Endothelial cell of umbilical vein (primary cell): ENCODE data around the gene TUBB4A. TPM values are rescaled to one million over a fixed set of nuclear protein-coding genes. Genes with fewer than 3 reads are reported as not detected.

Source experiments
- BruUV-seq: library from RNA; stranded (reverse); fragments of 400-500 nt; replicated peaks from 2 replicates; lab custom pipeline; 2021; lab: Mats Ljungman, UMichigan
- CTCF ChIA-PET: fragments of 300-600, 350-600 bp; sonication (Branson Sonifier 250); formaldehyde crosslinking; loops from one replicate; lab custom pipeline; 2021; ENCODE audit warnings: antibody characterized with exemption, inconsistent platforms; lab: Charles Lee
- POLR2A ChIA-PET: fragments of 300-600, 350-600 bp; sonication (Branson Sonifier 250); formaldehyde crosslinking; loops from one replicate; lab custom pipeline; 2021; ENCODE audit warnings: antibody characterized with exemption, inconsistent platforms; lab: Charles Lee
- DNase-seq: peaks from one replicate; pipeline ENCODE4 v3.0.0-alpha.2; 2011; ENCODE audit warnings: low read depth, low spot score
- FAIRE-seq: peaks from 2 replicates; lab custom pipeline; 2011; peaks lifted over from hg19 to GRCh38; lab: Jason Lieb, UNC
- H2AFZ ChIP-seq: 2 replicates; pipeline ENCODE4 v1.6.0; 2012; ENCODE audit warnings: low read depth, low read length, control low read depth, inconsistent platforms
- H3K27ac ChIP-seq: 2 replicates; pipeline ENCODE4 v1.5.1; 2011; ENCODE audit warnings: low read depth, mild to moderate bottlenecking, control low read depth, low read length, moderate library complexity; ENCODE audit not compliant: insufficient read depth
- H3K27me3 ChIP-seq, 2 experiments: 2 replicates each; pipeline versions ENCODE4 v1.6.0 to v1.6.1; 2011; ENCODE audit warnings: low read length in 2 of 2, mixed read lengths in 1 of 2; ENCODE audit not compliant: control insufficient read depth in 2 of 2, insufficient read depth in 2 of 2
- H3K36me3 ChIP-seq, 2 experiments: 2 replicates in 1 of 2; 3 replicates in 1 of 2; pipeline ENCODE4 v1.5.1; 2011; ENCODE audit warnings: low read length in 2 of 2, mild to moderate bottlenecking in 1 of 2, moderate library complexity in 1 of 2; ENCODE audit not compliant: control insufficient read depth in 2 of 2, insufficient read depth in 2 of 2; ENCODE audit errors: extremely low read depth in 1 of 2
- H3K4me1 ChIP-seq: 3 replicates; pipeline ENCODE4 v1.5.1; 2011; ENCODE audit warnings: mild to moderate bottlenecking, low read length; ENCODE audit not compliant: control insufficient read depth, insufficient read depth; ENCODE audit errors: extremely low read depth
- H3K4me2 ChIP-seq: 2 replicates; pipeline ENCODE4 v1.6.1; 2011; ENCODE audit warnings: low read length, control low read depth, mixed read lengths; ENCODE audit not compliant: insufficient read depth
- H3K4me3 ChIP-seq, 3 experiments: fragments of 200-600 bp in 1 of 3; sonication (generic), shearing (Covaris generic) in 1 of 3; replicated peaks in 1 of 3; 2 replicates each; pipeline ENCODE4 v1.5.1; 2011 to 2016; ENCODE audit warnings: control low read depth in 3 of 3, low read length in 3 of 3, mild to moderate bottlenecking in 2 of 3, inconsistent platforms in 1 of 3, low read depth in 1 of 3, moderate library complexity in 1 of 3; ENCODE audit not compliant: insufficient read depth in 1 of 3
- H3K79me2 ChIP-seq: 2 replicates; pipeline ENCODE4 v1.6.0; 2012; ENCODE audit warnings: low read length, inconsistent platforms; ENCODE audit not compliant: control insufficient read depth, insufficient read depth
- H3K9ac ChIP-seq: replicated peaks from 2 replicates; pipeline ENCODE3; 2011; ENCODE audit warnings: low read length, control low read depth; ENCODE audit not compliant: insufficient read depth; ENCODE audit errors: extremely low read depth
- H3K9me1 ChIP-seq: replicated peaks from 3 replicates; pipeline ENCODE4 v1.6.0; 2011; ENCODE audit warnings: mild to moderate bottlenecking, low read length; ENCODE audit not compliant: control insufficient read depth, insufficient read depth; ENCODE audit errors: extremely low read depth
- H3K9me3 ChIP-seq: replicated peaks from 2 replicates; pipeline ENCODE4 v1.5.1; 2012; ENCODE audit warnings: low read length, inconsistent platforms; ENCODE audit not compliant: control insufficient read depth, insufficient read depth
- H4K20me1 ChIP-seq: replicated peaks from 2 replicates; pipeline ENCODE3; 2011; ENCODE audit warnings: mild to moderate bottlenecking, low read length; ENCODE audit not compliant: control insufficient read depth, insufficient read depth; ENCODE audit errors: extremely low read depth
- EZH2 ChIP-seq: IDR thresholded peaks from 2 replicates; pipeline ENCODE4 v1.6.1; 2012; ENCODE audit warnings: borderline replicate concordance, low read depth, mild to moderate bottlenecking, moderate library complexity, low read length, inconsistent platforms; ENCODE audit not compliant: severe bottlenecking
- FOS ChIP-seq: IDR thresholded peaks from 2 replicates; pipeline ENCODE4 v1.6.1; 2011; ENCODE audit warnings: mild to moderate bottlenecking, low read length, moderate library complexity, borderline replicate concordance; ENCODE audit not compliant: insufficient read depth
- GATA2 ChIP-seq: IDR thresholded peaks from 2 replicates; pipeline ENCODE4 v1.7.0; 2011; ENCODE audit warnings: low read depth, mild to moderate bottlenecking, moderate library complexity, mixed read lengths, low read length; ENCODE audit not compliant: insufficient read length, insufficient read depth
- JUN ChIP-seq: IDR thresholded peaks from 2 replicates; pipeline ENCODE4 v1.6.1; 2011; ENCODE audit warnings: borderline replicate concordance, low read depth; ENCODE audit not compliant: insufficient read length, insufficient read depth
- MAX ChIP-seq: IDR thresholded peaks from 2 replicates; pipeline ENCODE4 v1.6.1; 2011; ENCODE audit not compliant: insufficient read depth, insufficient read length
- MYC ChIP-seq: IDR thresholded peaks from one replicate; pipeline ENCODE4 v1.6.1; 2011; ENCODE audit warnings: mild to moderate bottlenecking, low read depth, low read length
- POLR2A ChIP-seq: IDR thresholded peaks from 2 replicates; pipeline ENCODE4 v1.6.1; 2012; ENCODE audit warnings: low read depth, mild to moderate bottlenecking, control low read depth, low read length
- POLR2AphosphoS5 ChIP-seq: IDR thresholded peaks from 2 replicates; pipeline ENCODE4 v1.6.1; 2012; ENCODE audit warnings: low read depth, mild to moderate bottlenecking, control low read depth, low read length, moderate library complexity; ENCODE audit not compliant: insufficient read depth
- dilution Hi-C: fragments of 300-500 bp; cut with MboI; formaldehyde crosslinking; loops from one replicate; pipeline ENCODE4 v1.15.0; 2019; ENCODE audit warnings: low sequenced_read_pairs; ENCODE audit not compliant: extremely low pct_ligation_motif_present
- intact Hi-C: fragments of 100-400 bp; cut with micrococcal nuclease; formaldehyde crosslinking; loops from one replicate; pipeline ENCODE4 v1.10.0; 2022
- polyA plus RNA-seq, 4 experiments: library from polyadenylated mRNA; depleted of rRNA in 3 of 4; stranded (reverse) in 3 of 4; unstranded in 1 of 4; fragments of >200 nt; gene quantifications; 2 replicates each; pipeline versions ENCODE4 v1.2.1 to v1.2.3, GENCODE V29; 2011 to 2012; ENCODE audit warnings: missing spikeins in 1 of 4
- total RNA-seq: library from RNA; stranded (reverse); gene quantifications from 2 replicates; pipeline ENCODE4 v1.2.3, GENCODE V29; 2021
- TF ChIP-seq, protein P1 (sequence below), 2 donors: IDR thresholded peaks; 1 replicate in 1 of 2; 2 replicates in 1 of 2; pipeline ENCODE4 v1.5.1; 2011; ENCODE audit warnings: low read length in 2 of 2, mild to moderate bottlenecking in 2 of 2, moderate library complexity in 2 of 2, control low read depth in 1 of 2, inconsistent platforms in 1 of 2, low read depth in 1 of 2; ENCODE audit not compliant: insufficient read depth in 1 of 2; ENCODE audit errors: extremely low read depth in 1 of 2

TUBB4A gene
- total and polyA plus RNA-seq, 2 donors (not counting 3 experiments of a cell fraction or from before 2014, with no cell fraction given), result not detected

DNA sequence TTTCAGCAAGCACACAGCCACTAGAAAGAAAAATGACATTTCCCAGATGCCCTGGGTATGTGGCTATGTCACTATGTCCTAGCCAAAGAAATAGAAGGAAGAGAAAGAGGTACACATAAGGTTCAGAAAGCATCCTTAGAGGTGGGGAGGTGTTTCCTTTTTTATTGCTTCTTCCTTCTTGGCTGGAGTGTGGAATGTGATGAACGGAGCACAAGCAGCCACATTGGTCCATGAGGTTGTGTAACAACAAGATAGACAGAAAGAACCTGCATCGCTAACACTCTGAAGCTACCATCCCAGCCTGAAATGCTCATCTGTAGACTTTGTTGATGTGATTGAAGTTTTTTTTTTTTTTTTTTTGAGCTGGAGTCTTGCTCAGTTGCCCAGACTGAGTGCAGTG, 49.2 kb downstream of the TUBB4A start:
- no peak for DNase-seq
- BruUV-seq, result no TSS peak
- Histone ChIP-seq H3K4me3 (no peak overlapping the region), H3K27ac (no peak overlapping the region), H4K20me1 (no peaks in the 10 kb centered on the region), H3K9me1 (no peaks in the 10 kb centered on the region), H3K9ac (no peak overlapping the region), H3K4me2 (no peak overlapping the region), H3K27me3 (no peaks in the 10 kb centered on the region), H3K79me2 (no peaks in the 10 kb centered on the region), H3K36me3 (peaks cover 2 to 6% of the 10 kb centered on the region in 2 experiments), H2AFZ (no peak overlapping the region), H3K4me1 (no peaks in the 10 kb centered on the region), H3K9me3 (no peaks in the 10 kb centered on the region)
- POLR2A ChIA-PET, result no interaction called here
- dilution Hi-C loops (no loop called here), intact Hi-C loops (no loop called here)
- no peak for FAIRE-seq
- TF ChIP-seq GATA2 (no peak), MYC (no peak), FOS (no peak), MAX (no peak), POLR2A (no peak), JUN (no peak), EZH2 (no peak), POLR2AphosphoS5 (no peak)
- TF ChIP-seq, protein P1, sequence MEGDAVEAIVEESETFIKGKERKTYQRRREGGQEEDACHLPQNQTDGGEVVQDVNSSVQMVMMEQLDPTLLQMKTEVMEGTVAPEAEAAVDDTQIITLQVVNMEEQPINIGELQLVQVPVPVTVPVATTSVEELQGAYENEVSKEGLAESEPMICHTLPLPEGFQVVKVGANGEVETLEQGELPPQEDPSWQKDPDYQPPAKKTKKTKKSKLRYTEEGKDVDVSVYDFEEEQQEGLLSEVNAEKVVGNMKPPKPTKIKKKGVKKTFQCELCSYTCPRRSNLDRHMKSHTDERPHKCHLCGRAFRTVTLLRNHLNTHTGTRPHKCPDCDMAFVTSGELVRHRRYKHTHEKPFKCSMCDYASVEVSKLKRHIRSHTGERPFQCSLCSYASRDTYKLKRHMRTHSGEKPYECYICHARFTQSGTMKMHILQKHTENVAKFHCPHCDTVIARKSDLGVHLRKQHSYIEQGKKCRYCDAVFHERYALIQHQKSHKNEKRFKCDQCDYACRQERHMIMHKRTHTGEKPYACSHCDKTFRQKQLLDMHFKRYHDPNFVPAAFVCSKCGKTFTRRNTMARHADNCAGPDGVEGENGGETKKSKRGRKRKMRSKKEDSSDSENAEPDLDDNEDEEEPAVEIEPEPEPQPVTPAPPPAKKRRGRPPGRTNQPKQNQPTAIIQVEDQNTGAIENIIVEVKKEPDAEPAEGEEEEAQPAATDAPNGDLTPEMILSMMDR (IDR thresholded peaks at IDR 0.05; ENCODE audit: extremely low read depth in 1 of 2, insufficient read depth in 1 of 2, low read depth in 1 of 2, low read length in 2 of 2), result no peak
- CTCF ChIA-PET, result interaction anchor here (1.3 kb wide), 1 partner anchor 27 kb away, joined by 3 read pairs; no protein-coding TSS in a partner anchor
